ENCODE measurements around the gene PDLIM3.

PDLIM3 gene

GRCh38 chr4:185471235-185472102 lies 63.8 kb downstream of the PDLIM3 start, which contains the start of gene CCDC110:
Gene CCDC110, minus strand, starts transcription at chr4:185471733. Its CDS starts 50 bp downstream, at chr4:185471683.
- DNase-seq (ENCODE audit: low spot score) (peak; percentile 36), FAIRE-seq (no peak)

- FAIRE-seq (no peak), DNase-seq (ENCODE audit: low spot score) (peak; percentile 21)
Measured at GRCh38 chr4:185470501-185471195, 64.7 kb downstream of the PDLIM3 start.

- no peak for DNase-seq (ENCODE audit: low spot score)
- no peak for FAIRE-seq
Measured at GRCh38 chr4:185469580-185470154, 65.6 kb downstream of the PDLIM3 start.

GRCh38 chr4:185468999-185469398 lies 66.3 kb downstream of the PDLIM3 start:
- DNase-seq (ENCODE audit: low spot score) (no peak), FAIRE-seq (no peak)

- no peak for DNase-seq (ENCODE audit: low spot score)
- FAIRE-seq: no peak
Measured at GRCh38 chr4:185467991-185468390, 67.3 kb downstream of the PDLIM3 start.

- no peak for FAIRE-seq
- no peak for DNase-seq (ENCODE audit: low spot score)
Measured at GRCh38 chr4:185467101-185467500, 68.2 kb downstream of the PDLIM3 start.

- FAIRE-seq (no peak), DNase-seq (ENCODE audit: low spot score) (no peak)
Measured at GRCh38 chr4:185465707-185466106, 69.6 kb downstream of the PDLIM3 start.

GRCh38 chr4:185464887-185465286 lies 70.4 kb downstream of the PDLIM3 start:
- FAIRE-seq (no peak), DNase-seq (ENCODE audit: low spot score) (no peak)

- DNase-seq (ENCODE audit: low spot score) (no peak), FAIRE-seq (no peak)
Measured at GRCh38 chr4:185464183-185464582, 71.1 kb downstream of the PDLIM3 start.

GRCh38 chr4:185463541-185463940 lies 71.8 kb downstream of the PDLIM3 start:
- DNase-seq (ENCODE audit: low spot score) (no peak), FAIRE-seq (no peak)

GRCh38 chr4:185461565-185461964 lies 73.7 kb downstream of the PDLIM3 start:
- FAIRE-seq (no peak), DNase-seq (ENCODE audit: low spot score) (no peak)

GRCh38 chr4:185457136-185457535 lies 78.2 kb downstream of the PDLIM3 start:
- FAIRE-seq (no peak), DNase-seq (ENCODE audit: low spot score) (no peak)

GRCh38 chr4:185456131-185456530 lies 79.2 kb downstream of the PDLIM3 start:
- FAIRE-seq (no peak), DNase-seq (ENCODE audit: low spot score) (no peak)

All from RCC 7860 (cell line).